Measurements from ENCODE around the gene COMMD6. TPM values are rescaled to one million over a fixed set of nuclear protein-coding genes. Genes with fewer than 3 reads are reported as not detected.

COMMD6 gene
- total RNA-seq, 1 donor from 2014 or later: 35.8 TPM

DNA sequence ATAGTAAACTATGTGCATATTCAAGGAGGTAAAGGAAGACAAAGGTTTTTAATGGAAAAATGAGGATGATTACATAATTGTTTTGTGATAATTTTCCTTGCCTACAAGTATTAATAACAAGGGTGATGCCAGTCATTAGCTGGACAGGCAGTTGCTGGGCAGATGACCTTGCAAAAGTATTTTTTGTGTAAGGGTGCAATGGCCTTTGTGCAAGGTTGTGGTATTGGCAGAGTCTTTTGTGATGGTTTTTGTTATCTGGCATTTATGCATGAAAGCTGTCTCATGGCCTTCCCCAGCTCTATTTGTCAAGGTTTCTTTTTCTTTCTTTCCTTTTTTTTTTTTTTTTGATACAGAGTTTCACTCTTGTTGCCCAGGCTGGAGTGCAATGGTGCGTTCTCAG, 4.3 kb upstream of the COMMD6 start:
- no peak for DNase-seq (ENCODE audit: low read depth)
- H3K36me3 ChIP-seq (ENCODE audit: control insufficient read depth, insufficient read depth, low read length): no peaks in the 10 kb centered on the region
- TF ChIP-seq, protein P1, sequence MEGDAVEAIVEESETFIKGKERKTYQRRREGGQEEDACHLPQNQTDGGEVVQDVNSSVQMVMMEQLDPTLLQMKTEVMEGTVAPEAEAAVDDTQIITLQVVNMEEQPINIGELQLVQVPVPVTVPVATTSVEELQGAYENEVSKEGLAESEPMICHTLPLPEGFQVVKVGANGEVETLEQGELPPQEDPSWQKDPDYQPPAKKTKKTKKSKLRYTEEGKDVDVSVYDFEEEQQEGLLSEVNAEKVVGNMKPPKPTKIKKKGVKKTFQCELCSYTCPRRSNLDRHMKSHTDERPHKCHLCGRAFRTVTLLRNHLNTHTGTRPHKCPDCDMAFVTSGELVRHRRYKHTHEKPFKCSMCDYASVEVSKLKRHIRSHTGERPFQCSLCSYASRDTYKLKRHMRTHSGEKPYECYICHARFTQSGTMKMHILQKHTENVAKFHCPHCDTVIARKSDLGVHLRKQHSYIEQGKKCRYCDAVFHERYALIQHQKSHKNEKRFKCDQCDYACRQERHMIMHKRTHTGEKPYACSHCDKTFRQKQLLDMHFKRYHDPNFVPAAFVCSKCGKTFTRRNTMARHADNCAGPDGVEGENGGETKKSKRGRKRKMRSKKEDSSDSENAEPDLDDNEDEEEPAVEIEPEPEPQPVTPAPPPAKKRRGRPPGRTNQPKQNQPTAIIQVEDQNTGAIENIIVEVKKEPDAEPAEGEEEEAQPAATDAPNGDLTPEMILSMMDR (IDR thresholded peaks at IDR 0.05; ENCODE audit: insufficient read depth, low read length, severe bottlenecking): no peak
- FAIRE-seq: no peak
- no peak overlapping the region for H3K4me3 ChIP-seq (ENCODE audit: low read depth, low read length)
- H3K27me3 ChIP-seq (ENCODE audit: control insufficient read depth, insufficient read depth, low read length): no peaks in the 10 kb centered on the region

GRCh38 chr13:75541287-75541686, 3.6 kb upstream of the COMMD6 start:
- FAIRE-seq (no peak), DNase-seq (ENCODE audit: low read depth) (no peak)
- Histone ChIP-seq H3K27me3 (ENCODE audit: control insufficient read depth, insufficient read depth, low read length) (no peaks in the 10 kb centered on the region), H3K36me3 (ENCODE audit: control insufficient read depth, insufficient read depth, low read length) (no peaks in the 10 kb centered on the region), H3K4me3 (ENCODE audit: low read depth, low read length) (no peak overlapping the region)
- TF ChIP-seq, protein P1 (IDR thresholded peaks at IDR 0.05; ENCODE audit: insufficient read depth, low read length, severe bottlenecking): no peak

DNA sequence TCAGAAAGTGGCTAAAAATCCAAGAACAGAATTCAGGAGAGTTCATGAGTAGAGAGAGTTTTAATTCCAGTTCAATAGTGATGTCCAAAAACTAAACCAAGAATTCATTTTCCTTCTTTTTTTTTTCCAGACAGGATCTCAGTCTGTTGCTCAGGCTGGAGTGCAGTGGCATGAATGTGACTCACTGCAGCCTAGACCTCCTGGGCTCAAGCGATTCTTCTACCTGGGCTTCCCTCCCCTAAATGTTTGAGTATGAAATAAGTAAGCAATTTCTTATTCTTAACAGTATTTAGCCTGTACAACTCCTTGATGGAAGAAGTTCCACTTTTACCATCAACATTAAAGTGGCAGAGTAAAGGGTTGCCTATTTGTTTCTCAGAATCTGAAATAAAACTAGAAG, 3.8 kb downstream of the COMMD6 start:
- FAIRE-seq (no peak), DNase-seq (ENCODE audit: low read depth) (no peak)
- TF ChIP-seq, protein P1 (IDR thresholded peaks at IDR 0.05; ENCODE audit: insufficient read depth, low read length, severe bottlenecking): no peak

GRCh38 chr13:75530549-75530961, 7.1 kb downstream of the COMMD6 start:
- DNase-seq (ENCODE audit: low read depth) (no peak), FAIRE-seq (no peak)
- no peaks in the 10 kb centered on the region for H3K27me3 ChIP-seq (ENCODE audit: control insufficient read depth, insufficient read depth, low read length)
- TF ChIP-seq, protein P1 (IDR thresholded peaks at IDR 0.05; ENCODE audit: insufficient read depth, low read length, severe bottlenecking): no peak
- H3K4me3 ChIP-seq (ENCODE audit: low read depth, low read length): no peak overlapping the region
- peaks cover 6% of the 10 kb centered on the region for H3K36me3 ChIP-seq (ENCODE audit: control insufficient read depth, insufficient read depth, low read length)

More for the DNA sequence above, 3.8 kb downstream of the COMMD6 start:
- Histone ChIP-seq H3K36me3 (ENCODE audit: control insufficient read depth, insufficient read depth, low read length) (peaks cover 6% of the 10 kb centered on the region), H3K4me3 (ENCODE audit: low read depth, low read length) (no peak overlapping the region), H3K27me3 (ENCODE audit: control insufficient read depth, insufficient read depth, low read length) (no peaks in the 10 kb centered on the region)

GRCh38 chr13:75521956-75522355, 15.7 kb downstream of the COMMD6 start:
- FAIRE-seq (no peak), DNase-seq (ENCODE audit: low read depth) (no peak)
- Histone ChIP-seq H3K4me3 (ENCODE audit: low read depth, low read length) (no peak overlapping the region), H3K27me3 (ENCODE audit: control insufficient read depth, insufficient read depth, low read length) (no peaks in the 10 kb centered on the region), H3K36me3 (ENCODE audit: control insufficient read depth, insufficient read depth, low read length) (peaks cover 2% of the 10 kb centered on the region)
- TF ChIP-seq, protein P1 (IDR thresholded peaks at IDR 0.05; ENCODE audit: insufficient read depth, low read length, severe bottlenecking): no peak

DNA sequence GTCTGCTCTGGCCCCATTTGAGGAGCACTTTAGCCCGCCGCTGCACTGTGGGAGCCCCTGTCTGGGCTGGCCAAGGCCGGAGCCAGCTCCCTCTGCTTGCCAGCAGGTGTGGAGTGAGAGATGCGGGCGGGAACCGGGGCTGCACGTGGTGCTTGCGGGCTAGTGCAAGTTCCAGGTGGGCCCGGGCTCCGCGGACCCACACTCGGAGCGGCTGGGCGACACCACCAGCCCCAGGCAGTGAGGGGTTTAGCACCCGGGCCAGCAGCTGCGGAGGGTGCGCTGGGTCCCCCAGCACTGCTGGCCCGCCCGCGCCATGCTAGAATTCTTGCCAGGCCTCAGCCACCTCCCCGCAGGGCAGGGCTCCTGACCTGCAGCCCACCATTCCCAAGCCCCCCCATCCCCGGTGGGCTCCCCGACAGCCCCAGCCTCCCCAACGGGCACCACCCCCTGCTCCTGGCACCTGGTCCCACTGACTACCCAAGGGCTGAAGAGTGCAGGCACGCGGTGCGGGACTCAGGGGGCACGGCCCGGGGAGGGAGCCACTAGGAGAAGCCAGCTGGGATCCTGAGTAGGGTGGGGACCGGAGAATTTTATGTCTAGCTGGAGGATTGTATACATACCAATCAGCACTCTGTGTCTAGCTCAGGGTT, 19.1 kb downstream of the COMMD6 start:
- no peaks in the 10 kb centered on the region for H3K36me3 ChIP-seq (ENCODE audit: control insufficient read depth, insufficient read depth, low read length)
- H3K27me3 ChIP-seq (ENCODE audit: control insufficient read depth, insufficient read depth, low read length): no peaks in the 10 kb centered on the region
- H3K4me3 ChIP-seq (ENCODE audit: low read depth, low read length): no peak overlapping the region
- DNase-seq (ENCODE audit: low read depth) (no peak), FAIRE-seq (no peak)
- TF ChIP-seq, protein P1 (IDR thresholded peaks at IDR 0.05; ENCODE audit: insufficient read depth, low read length, severe bottlenecking): no peak

Data from bronchial epithelial cell (primary cell).